Neural progenitor cell (in vitro differentiated cells): ENCODE results near the gene DSTN. TPM values are rescaled to one million over a fixed set of nuclear protein-coding genes. Genes with fewer than 3 reads are reported as not detected.

Source experiments
- DNase-seq: peaks from one replicate; pipeline ENCODE4 v3.0.0-alpha.2; 2016; ENCODE audit warnings: low spot score
- H2AFZ ChIP-seq: fragments of 200-600 bp; sonication (generic); replicated peaks from 2 replicates; pipeline ENCODE4 v1.6.1; 2016; ENCODE audit warnings: antibody characterized with exemption
- H3F3A ChIP-seq: fragments of 200-600 bp; sonication (generic); 2 replicates; pipeline ENCODE4 v1.6.1; 2016; ENCODE audit warnings: antibody characterized with exemption, low read depth
- H3K27ac ChIP-seq: fragments of 200-600 bp; sonication (generic); 2 replicates; pipeline ENCODE4 v1.5.1; 2016; ENCODE audit warnings: mild to moderate bottlenecking
- H3K27me3 ChIP-seq: fragments of 200-600 bp; sonication (generic); 2 replicates; pipeline ENCODE4 v1.6.1; 2016; ENCODE audit warnings: mild to moderate bottlenecking, moderate library complexity
- H3K36me3 ChIP-seq: fragments of 200-600 bp; sonication (generic); 2 replicates; pipeline ENCODE4 v1.5.1; 2016
- H3K4me1 ChIP-seq: fragments of 200-600 bp; sonication (generic); 2 replicates; pipeline ENCODE4 v1.6.1; 2016; ENCODE audit warnings: mixed run types
- H3K4me2 ChIP-seq: fragments of 200-600 bp; sonication (generic); 2 replicates; pipeline ENCODE4 v1.6.1; 2016
- H3K4me3 ChIP-seq: fragments of 200-600 bp; sonication (generic); 2 replicates; pipeline ENCODE4 v1.5.1; 2016
- H3K79me2 ChIP-seq: fragments of 200-600 bp; sonication (generic); 2 replicates; pipeline ENCODE4 v1.6.1; 2016; ENCODE audit warnings: low read depth
- H3K9ac ChIP-seq: fragments of 200-600 bp; sonication (generic); 2 replicates; pipeline ENCODE4 v1.6.1; 2016
- H3K9me3 ChIP-seq: fragments of 200-600 bp; sonication (generic); 2 replicates; pipeline ENCODE4 v1.5.1; 2016; ENCODE audit warnings: low read depth
- H4K20me1 ChIP-seq: fragments of 200-600 bp; sonication (generic); 2 replicates; pipeline ENCODE4 v1.6.1; 2016; ENCODE audit warnings: low read depth
- H3K27ac Mint-ChIP-seq: 3 replicates; pipeline ENCODE4 v1.8.0; 2021; ENCODE audit warnings: mixed read lengths
- H3K27me3 Mint-ChIP-seq: 2 replicates; pipeline ENCODE4 v1.8.0; 2022; ENCODE audit warnings: low read depth, mild to moderate bottlenecking, inconsistent platforms, moderate library complexity, mixed read lengths; ENCODE audit not compliant: insufficient read depth
- H3K36me3 Mint-ChIP-seq: 3 replicates; pipeline ENCODE4 v1.8.0; 2021; ENCODE audit warnings: mixed read lengths
- H3K4me1 Mint-ChIP-seq: 3 replicates; pipeline ENCODE4 v1.8.0; 2021; ENCODE audit warnings: mixed read lengths
- H3K4me3 Mint-ChIP-seq: 3 replicates; pipeline ENCODE4 v1.8.0; 2021; ENCODE audit warnings: mild to moderate bottlenecking, moderate library complexity, mixed read lengths
- H3K9me3 Mint-ChIP-seq: 3 replicates; pipeline ENCODE4 v1.8.0; 2020; ENCODE audit warnings: mixed read lengths
- EZH2 ChIP-seq: fragments of 200-600 bp; sonication (generic); IDR thresholded peaks from 2 replicates; pipeline ENCODE4 v1.6.1; 2017; ENCODE audit warnings: antibody characterized with exemption, mild to moderate bottlenecking, moderate library complexity
- EZH2phosphoT487 ChIP-seq: fragments of 200-600 bp; sonication (generic); IDR thresholded peaks from 2 replicates; pipeline ENCODE4 v1.6.1; 2017; ENCODE audit warnings: antibody characterized with exemption
- total RNA-seq: library from RNA; depleted of rRNA; stranded (reverse); fragments of >200 nt; gene quantifications from 2 replicates; pipeline ENCODE4 v1.2.3, GENCODE V29; 2015; ENCODE audit warnings: low replicate concordance
- TF ChIP-seq, protein P1 (sequence below): fragments of 200-600 bp; sonication (generic); IDR thresholded peaks from 2 replicates; pipeline ENCODE4 v1.5.1; 2017; ENCODE audit warnings: antibody characterized with exemption, mild to moderate bottlenecking

Gene DSTN
- total RNA-seq, 1 donor from 2014 or later: 158 TPM

DNA sequence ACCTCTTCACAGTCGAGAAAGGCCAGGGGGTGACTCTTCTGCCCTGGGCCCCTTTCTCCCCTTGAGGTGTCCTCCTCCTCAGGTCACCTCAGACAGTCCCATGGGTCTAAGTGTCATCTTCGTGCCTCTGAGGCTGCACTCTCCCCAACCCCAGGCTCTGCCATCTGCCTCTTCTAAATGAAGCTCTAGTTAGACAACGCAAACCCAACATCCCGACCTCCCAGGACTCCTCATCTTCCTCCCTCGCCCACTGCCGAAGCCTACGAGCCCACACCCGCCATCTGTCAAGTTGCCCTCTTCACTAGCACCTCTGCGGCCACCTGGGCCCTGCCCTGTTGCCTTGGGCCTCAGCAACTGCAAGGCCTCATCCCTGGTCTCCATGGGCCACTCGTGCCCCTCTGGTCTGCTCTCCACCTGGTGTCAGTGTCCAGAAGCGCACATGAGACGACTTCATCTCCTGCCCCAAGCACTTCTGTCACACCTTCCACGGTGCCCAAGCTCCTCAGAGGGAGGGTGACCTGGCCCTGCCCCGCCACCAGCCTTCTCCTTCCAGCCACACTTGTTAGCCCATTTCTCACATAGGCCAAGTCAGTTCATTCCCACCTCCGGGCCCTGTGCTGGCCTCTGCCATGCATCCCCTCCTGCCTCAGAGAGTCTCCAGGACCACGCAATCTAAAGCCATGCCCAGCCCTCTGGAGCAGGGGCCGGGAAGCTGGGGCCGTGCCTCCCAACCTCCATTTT lies 58.4 kb downstream of the DSTN start:
- TF ChIP-seq EZH2phosphoT487 (no peak), EZH2 (no peak)
- TF ChIP-seq, protein P1, sequence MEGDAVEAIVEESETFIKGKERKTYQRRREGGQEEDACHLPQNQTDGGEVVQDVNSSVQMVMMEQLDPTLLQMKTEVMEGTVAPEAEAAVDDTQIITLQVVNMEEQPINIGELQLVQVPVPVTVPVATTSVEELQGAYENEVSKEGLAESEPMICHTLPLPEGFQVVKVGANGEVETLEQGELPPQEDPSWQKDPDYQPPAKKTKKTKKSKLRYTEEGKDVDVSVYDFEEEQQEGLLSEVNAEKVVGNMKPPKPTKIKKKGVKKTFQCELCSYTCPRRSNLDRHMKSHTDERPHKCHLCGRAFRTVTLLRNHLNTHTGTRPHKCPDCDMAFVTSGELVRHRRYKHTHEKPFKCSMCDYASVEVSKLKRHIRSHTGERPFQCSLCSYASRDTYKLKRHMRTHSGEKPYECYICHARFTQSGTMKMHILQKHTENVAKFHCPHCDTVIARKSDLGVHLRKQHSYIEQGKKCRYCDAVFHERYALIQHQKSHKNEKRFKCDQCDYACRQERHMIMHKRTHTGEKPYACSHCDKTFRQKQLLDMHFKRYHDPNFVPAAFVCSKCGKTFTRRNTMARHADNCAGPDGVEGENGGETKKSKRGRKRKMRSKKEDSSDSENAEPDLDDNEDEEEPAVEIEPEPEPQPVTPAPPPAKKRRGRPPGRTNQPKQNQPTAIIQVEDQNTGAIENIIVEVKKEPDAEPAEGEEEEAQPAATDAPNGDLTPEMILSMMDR: no peak
- Mint-ChIP-seq H3K4me3 (no peak overlapping the region), H3K36me3 (peaks cover 16% of the 10 kb centered on the region), H3K4me1 (peaks cover 5% of the 10 kb centered on the region), H3K27me3 (peaks cover 10% of the 10 kb centered on the region), H3K27ac (peak overlapping the region; percentile 44), H3K9me3 (no peaks in the 10 kb centered on the region)
- Histone ChIP-seq H3F3A (no peaks in the 10 kb centered on the region), H3K27ac (no peak overlapping the region), H3K4me2 (no peak overlapping the region), H3K9me3 (no peaks in the 10 kb centered on the region), H3K9ac (no peak overlapping the region), H4K20me1 (peaks cover 5% of the 10 kb centered on the region), H3K4me3 (no peak overlapping the region), H2AFZ (no peak overlapping the region), H3K36me3 (no peaks in the 10 kb centered on the region), H3K79me2 (no peaks in the 10 kb centered on the region), H3K4me1 (no peaks in the 10 kb centered on the region), H3K27me3 (no peaks in the 10 kb centered on the region)
- no peak for DNase-seq

DNA sequence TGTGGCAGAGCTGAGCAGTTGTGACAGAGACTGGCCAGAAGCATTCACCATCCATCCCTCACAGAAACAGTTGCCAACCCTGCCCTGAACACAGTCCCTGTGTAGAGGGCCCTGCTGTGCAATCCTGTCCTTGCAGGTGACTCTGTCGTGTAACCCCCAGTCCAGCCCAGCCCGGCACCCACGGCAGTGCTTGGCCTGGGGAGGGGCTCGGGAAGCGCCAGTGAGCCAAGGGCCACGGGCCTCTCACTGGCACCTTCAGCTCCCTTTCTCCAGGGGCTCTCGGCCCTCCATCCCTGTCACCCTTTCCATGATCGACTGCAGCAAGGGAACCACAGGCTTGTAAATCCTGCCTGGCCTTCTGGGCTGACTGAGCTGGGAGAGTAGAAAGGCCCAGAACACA lies 59.1 kb downstream of the DSTN start:
- H3K36me3 ChIP-seq: no peaks in the 10 kb centered on the region
- peaks cover 20% of the 10 kb centered on the region for H3K36me3 Mint-ChIP-seq
- no peak overlapping the region for H3K27ac Mint-ChIP-seq

DNA sequence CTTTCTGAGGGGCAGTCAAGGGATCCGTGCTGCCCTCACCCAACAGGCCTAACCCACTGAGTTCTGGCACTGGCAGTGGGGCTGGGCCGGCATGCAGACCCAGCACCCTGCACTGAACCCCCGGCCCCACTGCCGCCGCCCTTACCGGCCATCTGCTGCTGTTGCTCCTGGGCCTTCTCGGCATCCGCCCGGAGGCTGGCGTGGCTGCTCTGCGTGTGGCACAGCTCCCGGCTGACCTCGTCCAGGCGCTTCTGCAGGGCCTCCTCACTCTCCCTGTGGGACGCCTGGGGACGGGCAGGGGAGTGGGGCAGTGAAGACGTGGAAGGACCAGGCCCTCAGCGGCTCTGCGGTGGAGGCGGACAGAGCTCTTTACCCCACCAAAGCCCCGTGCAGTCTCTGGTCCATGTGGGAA lies 59.8 kb downstream of the DSTN start:
- no peaks in the 10 kb centered on the region for H3K36me3 ChIP-seq
- peaks cover 10% of the 10 kb centered on the region for H3K27me3 Mint-ChIP-seq
- H3K27ac ChIP-seq: no peak overlapping the region
- peaks cover 5% of the 10 kb centered on the region for H4K20me1 ChIP-seq
- no peak overlapping the region for H2AFZ ChIP-seq
- no peaks in the 10 kb centered on the region for H3F3A ChIP-seq
- no peak overlapping the region for H3K4me2 ChIP-seq
- no peak for DNase-seq
- H3K9me3 ChIP-seq: no peaks in the 10 kb centered on the region
- no peak overlapping the region for H3K27ac Mint-ChIP-seq
- peaks cover 5% of the 10 kb centered on the region for H3K4me1 Mint-ChIP-seq
- H3K9ac ChIP-seq: no peak overlapping the region
- no peaks in the 10 kb centered on the region for H3K9me3 Mint-ChIP-seq
- H3K4me1 ChIP-seq: no peaks in the 10 kb centered on the region
- H3K27me3 ChIP-seq: no peaks in the 10 kb centered on the region
- H3K4me3 Mint-ChIP-seq: no peak overlapping the region
- H3K4me3 ChIP-seq: no peak overlapping the region
- H3K36me3 Mint-ChIP-seq: peaks cover 17% of the 10 kb centered on the region
- H3K79me2 ChIP-seq: no peaks in the 10 kb centered on the region
- TF ChIP-seq, protein P1: no peak
- TF ChIP-seq EZH2phosphoT487 (no peak), EZH2 (no peak)

More for the DNA sequence above, 59.1 kb downstream of the DSTN start:
- TF ChIP-seq EZH2: no peak
- TF ChIP-seq, protein P1: no peak
- no peak for TF ChIP-seq EZH2phosphoT487
- no peaks in the 10 kb centered on the region for H3K79me2 ChIP-seq
- no peak overlapping the region for H3K27ac ChIP-seq
- no peaks in the 10 kb centered on the region for H3F3A ChIP-seq
- H3K4me3 ChIP-seq: no peak overlapping the region
- Mint-ChIP-seq H3K4me1 (peaks cover 5% of the 10 kb centered on the region), H3K4me3 (no peak overlapping the region), H3K27me3 (peaks cover 10% of the 10 kb centered on the region), H3K9me3 (no peaks in the 10 kb centered on the region)
- peaks cover 5% of the 10 kb centered on the region for H4K20me1 ChIP-seq
- H3K9me3 ChIP-seq: no peaks in the 10 kb centered on the region
- H2AFZ ChIP-seq: no peak overlapping the region
- no peaks in the 10 kb centered on the region for H3K27me3 ChIP-seq
- no peak overlapping the region for H3K4me2 ChIP-seq
- DNase-seq: no peak
- no peaks in the 10 kb centered on the region for H3K4me1 ChIP-seq
- H3K9ac ChIP-seq: no peak overlapping the region
